ENCODE data around the gene FAM120B. TPM values are rescaled to one million over a fixed set of nuclear protein-coding genes. Genes with fewer than 3 reads are reported as not detected.

FAM120B gene
- total RNA-seq, 1 donor from 2014 or later = 48.3 TPM

DNA sequence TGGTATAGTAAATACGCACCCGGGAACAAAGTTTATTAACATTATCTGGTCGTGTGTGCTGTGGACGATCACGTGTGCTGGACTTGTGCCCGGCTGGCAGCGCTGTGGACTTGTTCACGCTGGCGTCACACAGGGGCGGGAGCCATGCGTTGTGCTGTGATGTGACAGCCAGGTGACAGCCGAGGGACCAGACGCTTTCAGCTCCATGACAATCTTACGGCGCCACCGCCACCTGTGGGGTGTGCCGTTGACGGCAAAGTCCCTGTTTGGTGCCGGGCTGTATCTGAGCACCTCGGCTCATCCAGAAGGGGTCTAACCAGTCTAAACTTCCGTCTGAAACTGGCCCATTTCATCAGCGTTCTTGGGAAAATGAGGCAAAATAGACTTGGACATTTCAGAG is 40.9 kb upstream of the FAM120B start:
- Mint-ChIP-seq H3K4me3 (ENCODE audit: unreplicated experiment) (no peak overlapping the region), H3K27me3 (ENCODE audit: unreplicated experiment) (peaks cover 3% of the 10 kb centered on the region), H3K9me3 (ENCODE audit: unreplicated experiment) (no peaks in the 10 kb centered on the region), H3K27ac (ENCODE audit: unreplicated experiment) (peak overlapping the region; percentile 85), H3K4me1 (ENCODE audit: unreplicated experiment) (peaks cover 23% of the 10 kb centered on the region), H3K36me3 (ENCODE audit: low read depth, unreplicated experiment) (no peaks in the 10 kb centered on the region)
- no peak for DNase-seq (ENCODE audit: low spot score)
- TF ChIP-seq, protein P1, sequence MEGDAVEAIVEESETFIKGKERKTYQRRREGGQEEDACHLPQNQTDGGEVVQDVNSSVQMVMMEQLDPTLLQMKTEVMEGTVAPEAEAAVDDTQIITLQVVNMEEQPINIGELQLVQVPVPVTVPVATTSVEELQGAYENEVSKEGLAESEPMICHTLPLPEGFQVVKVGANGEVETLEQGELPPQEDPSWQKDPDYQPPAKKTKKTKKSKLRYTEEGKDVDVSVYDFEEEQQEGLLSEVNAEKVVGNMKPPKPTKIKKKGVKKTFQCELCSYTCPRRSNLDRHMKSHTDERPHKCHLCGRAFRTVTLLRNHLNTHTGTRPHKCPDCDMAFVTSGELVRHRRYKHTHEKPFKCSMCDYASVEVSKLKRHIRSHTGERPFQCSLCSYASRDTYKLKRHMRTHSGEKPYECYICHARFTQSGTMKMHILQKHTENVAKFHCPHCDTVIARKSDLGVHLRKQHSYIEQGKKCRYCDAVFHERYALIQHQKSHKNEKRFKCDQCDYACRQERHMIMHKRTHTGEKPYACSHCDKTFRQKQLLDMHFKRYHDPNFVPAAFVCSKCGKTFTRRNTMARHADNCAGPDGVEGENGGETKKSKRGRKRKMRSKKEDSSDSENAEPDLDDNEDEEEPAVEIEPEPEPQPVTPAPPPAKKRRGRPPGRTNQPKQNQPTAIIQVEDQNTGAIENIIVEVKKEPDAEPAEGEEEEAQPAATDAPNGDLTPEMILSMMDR (IDR thresholded peaks at IDR 0.05; ENCODE audit: unreplicated experiment) = no peak

DNA sequence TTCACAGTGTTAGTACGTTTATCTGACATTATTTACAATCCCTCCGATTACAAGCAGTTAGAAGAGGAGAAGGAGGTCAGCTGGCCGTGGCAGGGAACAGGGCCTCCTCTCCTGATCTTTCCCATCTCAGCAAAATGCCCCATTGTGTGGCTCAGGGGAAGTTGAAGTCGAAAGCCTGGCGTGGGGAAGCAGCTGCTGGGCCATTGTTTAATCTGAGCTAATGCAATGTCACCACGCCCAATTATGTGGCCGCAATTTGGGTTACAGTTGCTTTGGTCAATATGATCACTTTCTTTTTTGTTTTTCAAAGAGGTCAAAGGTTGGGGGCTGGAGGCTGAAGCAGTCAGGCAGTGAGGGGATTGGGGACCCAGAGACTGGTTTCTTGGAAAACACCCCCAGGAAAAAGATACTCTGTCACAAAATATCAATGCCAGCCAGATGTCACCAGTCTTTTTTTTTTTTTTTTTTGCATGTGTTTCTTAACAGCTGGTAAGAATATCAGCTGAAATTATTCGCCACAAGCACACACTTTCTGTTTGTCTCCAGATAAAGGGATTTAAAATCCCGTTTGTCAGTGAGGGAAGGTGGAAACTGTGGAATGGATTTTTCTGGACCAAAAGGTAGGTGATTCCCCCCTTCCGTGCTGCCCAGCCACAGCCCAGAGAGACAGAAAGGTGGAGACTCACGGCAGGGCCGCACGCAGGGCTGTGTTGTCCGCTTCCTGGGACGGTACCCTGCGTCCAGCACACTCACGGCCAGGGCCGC is 40.3 kb upstream of the FAM120B start:
- no peak for DNase-seq (ENCODE audit: low spot score)
- no peaks in the 10 kb centered on the region for H3K9me3 Mint-ChIP-seq (ENCODE audit: unreplicated experiment)
- H3K27me3 Mint-ChIP-seq (ENCODE audit: unreplicated experiment) = peaks cover 4% of the 10 kb centered on the region
- H3K4me3 Mint-ChIP-seq (ENCODE audit: unreplicated experiment) = no peak overlapping the region
- H3K4me1 Mint-ChIP-seq (ENCODE audit: unreplicated experiment) = peaks cover 23% of the 10 kb centered on the region
- H3K27ac Mint-ChIP-seq (ENCODE audit: unreplicated experiment) = peak overlapping the region; percentile 85
- H3K36me3 Mint-ChIP-seq (ENCODE audit: low read depth, unreplicated experiment) = no peaks in the 10 kb centered on the region
- TF ChIP-seq, protein P1 (IDR thresholded peaks at IDR 0.05; ENCODE audit: unreplicated experiment) = no peak

DNA sequence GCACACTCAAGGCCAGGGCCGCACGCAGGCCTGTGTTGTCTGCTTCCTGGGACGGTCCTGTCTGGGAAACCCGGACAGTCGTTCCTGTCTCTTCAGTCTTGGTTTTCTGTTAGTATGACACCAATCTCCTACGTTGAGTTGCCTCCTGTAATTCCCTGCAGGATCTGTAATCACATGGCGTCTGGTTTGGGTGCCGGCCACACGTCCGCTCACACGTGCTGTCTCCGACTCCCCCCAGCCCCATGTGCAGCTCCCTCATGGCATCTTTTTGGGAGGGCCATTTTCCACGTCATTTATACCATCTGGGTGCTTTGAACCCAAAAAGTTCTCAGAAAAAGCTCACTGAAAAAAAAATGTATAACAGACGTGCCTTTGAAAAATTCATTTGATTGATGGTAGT is 38.9 kb upstream of the FAM120B start:
- H3K36me3 Mint-ChIP-seq (ENCODE audit: low read depth, unreplicated experiment) = no peaks in the 10 kb centered on the region
- H3K9me3 Mint-ChIP-seq (ENCODE audit: unreplicated experiment) = no peaks in the 10 kb centered on the region
- peaks cover 8% of the 10 kb centered on the region for H3K27me3 Mint-ChIP-seq (ENCODE audit: unreplicated experiment)
- H3K27ac Mint-ChIP-seq (ENCODE audit: unreplicated experiment) = no peak overlapping the region
- TF ChIP-seq, protein P1 (IDR thresholded peaks at IDR 0.05; ENCODE audit: unreplicated experiment) = no peak
- peaks cover 23% of the 10 kb centered on the region for H3K4me1 Mint-ChIP-seq (ENCODE audit: unreplicated experiment)
- H3K4me3 Mint-ChIP-seq (ENCODE audit: unreplicated experiment) = no peak overlapping the region
- no peak for DNase-seq (ENCODE audit: low spot score)

DNA sequence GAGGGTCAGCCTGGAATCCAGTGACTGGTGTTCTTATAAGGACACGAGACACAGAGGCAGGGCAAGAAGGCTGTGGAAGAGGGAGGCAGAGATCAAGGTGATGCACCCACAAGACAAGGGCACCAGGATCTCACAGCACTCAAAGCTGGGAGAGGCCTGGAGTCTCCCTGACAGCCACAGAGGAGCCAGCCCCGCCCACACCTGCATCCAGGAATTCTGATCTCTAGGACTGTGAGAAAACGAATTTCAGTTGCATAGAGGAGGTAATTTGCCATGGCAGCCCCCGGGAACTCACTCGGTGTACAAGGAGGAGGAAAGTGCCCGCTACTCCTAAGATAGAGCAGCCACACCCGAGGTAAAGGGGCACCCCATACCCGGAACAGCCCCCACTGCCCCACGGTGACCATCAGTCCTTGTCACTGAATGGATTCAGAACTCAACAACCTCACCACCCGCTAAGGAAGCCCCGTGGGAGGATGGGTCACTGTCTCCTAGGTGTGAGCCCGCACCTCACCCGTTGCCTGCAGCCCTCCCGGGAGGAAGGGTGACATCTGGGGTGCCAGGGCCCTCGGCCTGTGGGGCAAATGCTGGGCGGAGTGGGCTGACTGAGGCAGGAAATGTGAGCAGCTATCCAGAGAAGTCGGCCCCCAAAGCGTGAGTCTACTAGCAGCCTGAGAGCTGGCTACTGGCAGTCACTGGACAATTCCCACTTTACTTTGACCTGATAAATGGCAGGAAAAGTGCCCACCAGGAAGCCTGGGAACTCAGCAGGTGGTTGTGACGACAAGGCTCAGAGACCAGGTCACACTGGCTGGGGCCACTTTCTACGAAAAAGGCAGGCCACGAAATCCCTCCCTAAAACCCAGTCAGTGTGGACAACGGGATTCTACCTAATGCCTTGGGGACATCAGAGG is 38.1 kb upstream of the FAM120B start:
- Mint-ChIP-seq H3K4me1 (ENCODE audit: unreplicated experiment) (peaks cover 23% of the 10 kb centered on the region), H3K36me3 (ENCODE audit: low read depth, unreplicated experiment) (no peaks in the 10 kb centered on the region), H3K4me3 (ENCODE audit: unreplicated experiment) (no peak overlapping the region), H3K27me3 (ENCODE audit: unreplicated experiment) (peaks cover 8% of the 10 kb centered on the region), H3K27ac (ENCODE audit: unreplicated experiment) (no peak overlapping the region), H3K9me3 (ENCODE audit: unreplicated experiment) (no peaks in the 10 kb centered on the region)
- DNase-seq (ENCODE audit: low spot score) = no peak
- TF ChIP-seq, protein P1 (IDR thresholded peaks at IDR 0.05; ENCODE audit: unreplicated experiment) = no peak
